Smooth muscle cell (in vitro differentiated cells): ENCODE results near the gene PTX3. TPM values are rescaled to one million over a fixed set of nuclear protein-coding genes. Genes with fewer than 3 reads are reported as not detected.

Source experiments
- DNase-seq: peaks from one replicate; lab custom pipeline; 2025; ENCODE audit not compliant: unreplicated experiment; lab: John Stamatoyannopoulos, UW
- H2AFZ ChIP-seq: fragments of 200-600 bp; sonication (generic); 2 replicates; pipeline ENCODE4 v1.6.0; 2016; ENCODE audit warnings: antibody characterized with exemption, low read depth, mild to moderate bottlenecking
- H3F3A ChIP-seq: fragments of 200-600 bp; sonication (generic); 2 replicates; pipeline ENCODE4 v1.6.0; 2017; ENCODE audit warnings: antibody characterized with exemption, low read depth
- H3K27ac ChIP-seq: fragments of 200-600 bp; sonication (generic); 2 replicates; pipeline ENCODE4 v1.5.1; 2016; ENCODE audit warnings: low read depth, mild to moderate bottlenecking
- H3K27me3 ChIP-seq: fragments of 200-600 bp; sonication (generic); 2 replicates; pipeline ENCODE4 v1.6.1; 2016; ENCODE audit warnings: low read depth, mild to moderate bottlenecking
- H3K36me3 ChIP-seq: fragments of 200-600 bp; sonication (generic); 2 replicates; pipeline ENCODE4 v1.5.1; 2016; ENCODE audit warnings: low read depth
- H3K4me1 ChIP-seq: fragments of 200-600 bp; sonication (generic); 2 replicates; pipeline ENCODE4 v1.5.1; 2016; ENCODE audit warnings: low read depth
- H3K4me2 ChIP-seq: fragments of 200-600 bp; sonication (generic); 2 replicates; pipeline ENCODE4 v1.6.0; 2016; ENCODE audit warnings: mild to moderate bottlenecking
- H3K4me3 ChIP-seq: fragments of 200-600 bp; sonication (generic); 2 replicates; pipeline ENCODE4 v1.5.1; 2016; ENCODE audit warnings: mild to moderate bottlenecking
- H3K79me2 ChIP-seq: fragments of 200-600 bp; sonication (generic); 2 replicates; pipeline ENCODE4 v1.6.0; 2016; ENCODE audit warnings: low read depth, mild to moderate bottlenecking
- H3K9ac ChIP-seq: fragments of 200-600 bp; sonication (generic); 2 replicates; pipeline ENCODE4 v1.6.0; 2016; ENCODE audit warnings: low read depth
- H3K9me3 ChIP-seq: fragments of 200-600 bp; sonication (generic); replicated peaks from 2 replicates; pipeline ENCODE4 v1.5.1; 2016; ENCODE audit warnings: low read depth
- H4K20me1 ChIP-seq: fragments of 200-600 bp; sonication (generic); 2 replicates; pipeline ENCODE4 v1.6.0; 2016; ENCODE audit warnings: low read depth
- WGBS: methylation state at CpG from one replicate; pipeline ENCODE4 v1.1.7; 2016; ENCODE audit warnings: low lambda C conversion rate; 5-methylcytosine and 5-hydroxymethylcytosine counted together
- polyA plus RNA-seq: library from polyadenylated mRNA; unstranded; fragments of >200 nt; fragmentation: Nextera tagmentation; extraction: Ambion mirVana; gene quantifications from 2 replicates; pipeline ENCODE4 v1.2.1, GENCODE V29; 2016
- total RNA-seq: library from RNA; depleted of rRNA; stranded (reverse); fragments of >200 nt; gene quantifications from 2 replicates; pipeline ENCODE4 v1.2.3, GENCODE V29; 2014
- TF ChIP-seq, protein P1 (sequence below): fragments of 200-600 bp; sonication (generic); IDR thresholded peaks from 2 replicates; pipeline ENCODE4 v1.5.1; 2017; ENCODE audit warnings: borderline replicate concordance, mild to moderate bottlenecking, antibody characterized with exemption; ENCODE audit not compliant: insufficient read depth, poor library complexity, severe bottlenecking

Gene PTX3
- total and polyA plus RNA-seq, 2 experiments from 2014 or later = 12.4 to 18.4 TPM

GRCh38 chr3:157412323-157412855 lies 24.3 kb upstream of the PTX3 start:
- no peak overlapping the region for H3K4me2 ChIP-seq
- no peaks in the 10 kb centered on the region for H3K4me1 ChIP-seq
- no peak overlapping the region for H3K27ac ChIP-seq
- WGBS = 90% methylated on average over 1 of the region's 1 CpG
- H3K9me3 ChIP-seq = no peaks in the 10 kb centered on the region
- H2AFZ ChIP-seq = no peak overlapping the region
- no peaks in the 10 kb centered on the region for H4K20me1 ChIP-seq
- H3K4me3 ChIP-seq = no peak overlapping the region
- no peaks in the 10 kb centered on the region for H3F3A ChIP-seq
- H3K36me3 ChIP-seq = no peaks in the 10 kb centered on the region
- H3K9ac ChIP-seq = no peak overlapping the region
- TF ChIP-seq, protein P1, sequence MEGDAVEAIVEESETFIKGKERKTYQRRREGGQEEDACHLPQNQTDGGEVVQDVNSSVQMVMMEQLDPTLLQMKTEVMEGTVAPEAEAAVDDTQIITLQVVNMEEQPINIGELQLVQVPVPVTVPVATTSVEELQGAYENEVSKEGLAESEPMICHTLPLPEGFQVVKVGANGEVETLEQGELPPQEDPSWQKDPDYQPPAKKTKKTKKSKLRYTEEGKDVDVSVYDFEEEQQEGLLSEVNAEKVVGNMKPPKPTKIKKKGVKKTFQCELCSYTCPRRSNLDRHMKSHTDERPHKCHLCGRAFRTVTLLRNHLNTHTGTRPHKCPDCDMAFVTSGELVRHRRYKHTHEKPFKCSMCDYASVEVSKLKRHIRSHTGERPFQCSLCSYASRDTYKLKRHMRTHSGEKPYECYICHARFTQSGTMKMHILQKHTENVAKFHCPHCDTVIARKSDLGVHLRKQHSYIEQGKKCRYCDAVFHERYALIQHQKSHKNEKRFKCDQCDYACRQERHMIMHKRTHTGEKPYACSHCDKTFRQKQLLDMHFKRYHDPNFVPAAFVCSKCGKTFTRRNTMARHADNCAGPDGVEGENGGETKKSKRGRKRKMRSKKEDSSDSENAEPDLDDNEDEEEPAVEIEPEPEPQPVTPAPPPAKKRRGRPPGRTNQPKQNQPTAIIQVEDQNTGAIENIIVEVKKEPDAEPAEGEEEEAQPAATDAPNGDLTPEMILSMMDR = no peak
- H3K79me2 ChIP-seq = no peaks in the 10 kb centered on the region
- no peak for DNase-seq
- H3K27me3 ChIP-seq = peaks cover 8% of the 10 kb centered on the region

GRCh38 chr3:157414861-157415260 lies 21.8 kb upstream of the PTX3 start:
- no peaks in the 10 kb centered on the region for H4K20me1 ChIP-seq
- DNase-seq = no peak
- H3K4me2 ChIP-seq = no peak overlapping the region
- no peaks in the 10 kb centered on the region for H3F3A ChIP-seq
- H2AFZ ChIP-seq = no peak overlapping the region
- H3K79me2 ChIP-seq = no peaks in the 10 kb centered on the region
- H3K27ac ChIP-seq = no peak overlapping the region
- peaks cover 8% of the 10 kb centered on the region for H3K27me3 ChIP-seq
- H3K4me1 ChIP-seq = no peaks in the 10 kb centered on the region
- no peaks in the 10 kb centered on the region for H3K9me3 ChIP-seq
- no peak overlapping the region for H3K4me3 ChIP-seq
- no peak overlapping the region for H3K9ac ChIP-seq
- TF ChIP-seq, protein P1 = no peak
- H3K36me3 ChIP-seq = no peaks in the 10 kb centered on the region

- no peaks in the 10 kb centered on the region for H3F3A ChIP-seq
- H2AFZ ChIP-seq = no peak overlapping the region
- no peaks in the 10 kb centered on the region for H3K79me2 ChIP-seq
- no peaks in the 10 kb centered on the region for H3K36me3 ChIP-seq
- H3K9me3 ChIP-seq = no peaks in the 10 kb centered on the region
- H4K20me1 ChIP-seq = no peaks in the 10 kb centered on the region
- H3K27ac ChIP-seq = no peak overlapping the region
- H3K4me2 ChIP-seq = no peak overlapping the region
- no peak for DNase-seq
- peaks cover 8% of the 10 kb centered on the region for H3K27me3 ChIP-seq
- TF ChIP-seq, protein P1 = no peak
- H3K4me1 ChIP-seq = no peaks in the 10 kb centered on the region
- H3K4me3 ChIP-seq = no peak overlapping the region
- H3K9ac ChIP-seq = no peak overlapping the region
- 82% methylated on average over 3 of the region's 3 CpGs for WGBS
Measured at GRCh38 chr3:157416347-157417087, 20.1 kb upstream of the PTX3 start.

DNA sequence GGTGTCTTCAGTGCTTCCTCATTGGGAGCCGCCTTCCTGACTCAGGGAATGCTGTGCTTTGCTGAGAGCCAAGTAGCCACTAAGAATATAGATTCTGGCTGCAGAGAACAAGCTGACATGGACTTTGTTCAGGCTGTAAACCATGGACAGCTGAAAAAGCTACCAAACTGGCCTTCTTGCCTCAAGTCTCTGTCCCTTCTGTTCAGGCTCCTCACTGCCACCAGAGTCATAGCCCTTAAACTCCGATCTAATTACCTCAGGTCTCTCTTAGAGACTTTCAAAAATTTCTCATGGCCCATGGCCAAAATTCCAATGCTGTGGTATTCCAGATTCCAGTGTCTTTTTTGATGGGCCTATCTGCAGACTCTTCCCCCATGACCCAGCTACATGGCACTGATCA lies 19.4 kb upstream of the PTX3 start:
- peaks cover 8% of the 10 kb centered on the region for H3K27me3 ChIP-seq
- no peaks in the 10 kb centered on the region for H4K20me1 ChIP-seq
- no peak for DNase-seq
- WGBS = 77% methylated on average over 2 of the region's 2 CpGs
- H3F3A ChIP-seq = no peaks in the 10 kb centered on the region
- H3K9me3 ChIP-seq = no peaks in the 10 kb centered on the region
- H3K4me3 ChIP-seq = no peak overlapping the region
- H3K79me2 ChIP-seq = no peaks in the 10 kb centered on the region
- no peak overlapping the region for H3K4me2 ChIP-seq
- TF ChIP-seq, protein P1 = no peak
- no peaks in the 10 kb centered on the region for H3K36me3 ChIP-seq
- no peak overlapping the region for H2AFZ ChIP-seq
- H3K4me1 ChIP-seq = no peaks in the 10 kb centered on the region
- H3K27ac ChIP-seq = no peak overlapping the region
- no peak overlapping the region for H3K9ac ChIP-seq
